Purkinje cell (primary cell): Measurements from ENCODE around the gene RNF186. TPM values are rescaled to one million over a fixed set of nuclear protein-coding genes. Genes with fewer than 3 reads are reported as not detected.

Experiments used
- polyA plus RNA-seq: library from polyadenylated mRNA; unstranded; fragments of >200 nt; fragmentation: Nextera tagmentation; gene quantifications from 2 replicates; pipeline ENCODE4 v1.2.1, GENCODE V29; 2014

The RNF186 gene, protein sequence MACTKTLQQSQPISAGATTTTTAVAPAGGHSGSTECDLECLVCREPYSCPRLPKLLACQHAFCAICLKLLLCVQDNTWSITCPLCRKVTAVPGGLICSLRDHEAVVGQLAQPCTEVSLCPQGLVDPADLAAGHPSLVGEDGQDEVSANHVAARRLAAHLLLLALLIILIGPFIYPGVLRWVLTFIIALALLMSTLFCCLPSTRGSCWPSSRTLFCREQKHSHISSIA
- polyA plus RNA-seq, result not detected in 2 replicates

GRCh38 chr1:19814681-19815503 lies at the start of gene RNF186:
TSS of gene RNF186 (minus strand) at chr1:19815283. CDS start at chr1:19815101, 182 bp downstream.

DNA sequence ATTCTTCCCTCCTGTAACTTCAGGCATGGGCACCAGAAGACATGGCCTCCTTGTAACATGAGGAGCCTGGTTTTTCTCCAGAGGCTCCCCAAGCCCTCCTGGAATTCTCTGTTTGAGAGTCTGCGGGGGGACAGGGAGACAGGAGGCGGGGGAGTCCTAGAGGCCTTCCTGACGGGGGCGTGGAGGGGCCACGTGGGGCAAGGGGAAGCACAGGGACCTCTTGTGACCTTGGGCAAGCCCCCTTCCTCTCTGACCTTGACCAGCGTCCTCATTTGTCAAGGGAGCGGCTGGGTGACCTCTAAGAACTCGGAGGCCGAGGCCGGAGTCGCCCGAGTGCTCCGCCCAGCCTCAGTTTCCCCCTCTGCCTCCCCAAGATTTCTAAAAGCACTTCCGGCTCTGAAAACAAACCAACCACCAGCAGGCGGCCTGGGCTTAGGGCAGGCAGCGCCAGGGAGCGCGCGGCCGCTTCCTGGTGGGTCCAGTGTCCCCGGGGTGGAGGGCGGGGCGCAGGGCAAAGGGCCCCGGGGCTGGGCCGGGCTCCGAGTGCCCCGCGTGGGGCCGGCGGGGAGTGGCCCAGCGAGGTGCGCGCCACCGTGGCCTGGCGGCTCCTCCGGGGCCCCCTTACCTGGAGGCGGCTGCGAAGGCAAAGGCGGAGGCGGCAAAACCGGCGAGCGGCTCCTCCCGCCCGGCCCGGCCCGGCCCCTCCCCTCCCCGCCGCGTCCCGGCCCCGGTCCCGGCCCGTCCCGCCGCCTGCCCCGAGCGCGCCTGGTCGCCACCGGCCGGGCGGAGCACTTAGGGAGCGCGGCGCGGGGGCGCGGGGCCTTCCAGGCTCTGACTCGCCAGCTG lies 15.6 kb downstream of the RNF186 start, which contains the start of gene TMCO4:
TMCO4 (minus strand) TSS at position 687 of the 846 bp plus-strand sequence. CDS start 19,158 bp downstream, outside the sequence.

Other genes starting within 250 kb of the RNF186 start
- 1.7 and 3.0 TPM in 2 replicates for gene NBL1, start 171.0 kb downstream of the RNF186 start, polyA plus RNA-seq
- gene HTR6, start 150.4 kb downstream of the RNF186 start, polyA plus RNA-seq, result not detected in 2 replicates
- gene TMCO4, start 15.4 kb downstream of the RNF186 start, polyA plus RNA-seq, result not detected in 2 replicates
- gene OTUD3, start 67.1 kb upstream of the RNF186 start, polyA plus RNA-seq, result 1.2 and 3.8 TPM in 2 replicates
- not detected in 2 replicates for gene PLA2G2E, start 108.3 kb upstream of the RNF186 start, polyA plus RNA-seq
- not detected in 2 replicates for gene PLA2G2A, start 164.3 kb upstream of the RNF186 start, polyA plus RNA-seq